WTC11 (cell line): ENCODE data around the gene MYOZ2. TPM values are rescaled to one million over a fixed set of nuclear protein-coding genes. Genes with fewer than 3 reads are reported as not detected.

ENCODE experiments used
- ATAC-seq: fragments of 200-7000 bp; cut with Tn5 transposase; 2 replicates; pipeline ENCODE4 v1.10.0; 2021; ENCODE audit warnings: mild to moderate bottlenecking, moderate library complexity
- CTCF ChIA-PET: fragments of 300-600 bp; sonication (Branson Sonifier 250); formaldehyde crosslinking; loops from one replicate; lab custom pipeline; 2021; ENCODE audit warnings: antibody characterized with exemption; lab: Charles Lee
- POLR2A ChIA-PET: fragments of 350-600 bp; sonication (Branson Sonifier 250); formaldehyde crosslinking; loops from one replicate; lab custom pipeline; 2021; ENCODE audit warnings: antibody characterized with exemption; lab: Charles Lee
- DNase-seq: peaks from one replicate; pipeline ENCODE4 v3.0.0; 2021; ENCODE audit warnings: low spot score
- H3K27ac Mint-ChIP-seq: 2 replicates; pipeline ENCODE4 v1.8.0; 2021; ENCODE audit warnings: mixed read lengths
- H3K27me3 Mint-ChIP-seq: 2 replicates; pipeline ENCODE4 v1.8.0; 2021; ENCODE audit warnings: low read depth, mild to moderate bottlenecking, moderate library complexity, mixed read lengths
- H3K36me3 Mint-ChIP-seq: 2 replicates; pipeline ENCODE4 v1.8.0; 2021; ENCODE audit warnings: mixed read lengths
- H3K4me1 Mint-ChIP-seq: 2 replicates; pipeline ENCODE4 v1.8.0; 2022; ENCODE audit warnings: mixed read lengths
- H3K4me3 Mint-ChIP-seq: 2 replicates; pipeline ENCODE4 v1.8.0; 2021; ENCODE audit warnings: mild to moderate bottlenecking, moderate library complexity, mixed read lengths
- H3K9me3 Mint-ChIP-seq: 2 replicates; pipeline ENCODE4 v1.8.0; 2021; ENCODE audit warnings: mixed read lengths
- CBFB ChIP-seq: sonication (generic); formaldehyde crosslinking; IDR thresholded peaks from 2 replicates; pipeline ENCODE4 v1.8.1; 2022; ENCODE audit warnings: mild to moderate bottlenecking, low read depth, missing genetic modification reagents
- CDX4 ChIP-seq: fragments of 250-450 bp; sonication (Bioruptor Pico); IDR thresholded peaks from 2 replicates; pipeline ENCODE4 v1.9.0; 2021; ENCODE audit warnings: moderate library complexity, mild to moderate bottlenecking, inconsistent platforms, borderline replicate concordance
- FOXK1 ChIP-seq: sonication (generic); formaldehyde crosslinking; IDR thresholded peaks from 2 replicates; pipeline ENCODE4 v1.8.0; 2022; ENCODE audit warnings: mild to moderate bottlenecking, moderate library complexity, missing genetic modification reagents
- HMGXB4 ChIP-seq: sonication (generic); formaldehyde crosslinking; IDR thresholded peaks from 2 replicates; pipeline ENCODE4 v1.8.1; 2023; ENCODE audit warnings: mild to moderate bottlenecking, moderate library complexity, missing genetic modification reagents
- JAZF1 ChIP-seq: fragments of 250-450 bp; sonication (Bioruptor Pico); IDR thresholded peaks from 2 replicates; pipeline ENCODE4 v1.9.0; 2021; ENCODE audit warnings: moderate library complexity, mild to moderate bottlenecking, inconsistent platforms
- MAX ChIP-seq: sonication (generic); formaldehyde crosslinking; IDR thresholded peaks from 2 replicates; pipeline ENCODE4 v1.8.0; 2022; ENCODE audit warnings: mild to moderate bottlenecking, missing genetic modification reagents
- MLX ChIP-seq: sonication (generic); formaldehyde crosslinking; IDR thresholded peaks from 2 replicates; pipeline ENCODE4 v1.8.1; 2023; ENCODE audit warnings: mild to moderate bottlenecking, missing genetic modification reagents, moderate library complexity
- NFE2L1 ChIP-seq: sonication (generic); formaldehyde crosslinking; IDR thresholded peaks from 2 replicates; pipeline ENCODE4 v1.8.1; 2023; ENCODE audit warnings: missing genetic modification reagents
- OVOL2 ChIP-seq: fragments of 250-450 bp; sonication (Bioruptor Pico); IDR thresholded peaks from 2 replicates; pipeline ENCODE4 v1.9.0; 2021; ENCODE audit warnings: mild to moderate bottlenecking, borderline replicate concordance
- PRDM15 ChIP-seq: sonication (generic); formaldehyde crosslinking; IDR thresholded peaks from 2 replicates; pipeline ENCODE4 v1.8.0; 2022; ENCODE audit warnings: missing genetic modification reagents
- PREB ChIP-seq: sonication (generic); formaldehyde crosslinking; IDR thresholded peaks from 2 replicates; pipeline ENCODE4 v1.8.1; 2022; ENCODE audit warnings: mild to moderate bottlenecking, missing genetic modification reagents, moderate library complexity, borderline replicate concordance
- PRRX2 ChIP-seq: fragments of 250-450 bp; sonication (Bioruptor Pico); IDR thresholded peaks from 2 replicates; pipeline ENCODE4 v1.8.0; 2021; ENCODE audit warnings: mild to moderate bottlenecking
- SMAD3 ChIP-seq: sonication (generic); formaldehyde crosslinking; IDR thresholded peaks from 2 replicates; pipeline ENCODE4 v1.8.0; 2022; ENCODE audit warnings: missing genetic modification reagents, mild to moderate bottlenecking, borderline replicate concordance
- SOX15 ChIP-seq: fragments of 250-450 bp; sonication (Bioruptor Pico); IDR thresholded peaks from 2 replicates; pipeline ENCODE4 v1.9.0; 2021; ENCODE audit warnings: mild to moderate bottlenecking
- SP1 ChIP-seq: sonication (generic); formaldehyde crosslinking; conservative IDR thresholded peaks from 2 replicates; pipeline ENCODE4 v1.8.1; 2022; ENCODE audit warnings: missing genetic modification reagents
- USF1 ChIP-seq: sonication (generic); formaldehyde crosslinking; IDR thresholded peaks from 2 replicates; pipeline ENCODE4 v1.8.0; 2022; ENCODE audit warnings: mild to moderate bottlenecking, missing genetic modification reagents
- ZBTB21 ChIP-seq: sonication (generic); formaldehyde crosslinking; IDR thresholded peaks from 2 replicates; pipeline ENCODE4 v1.8.1; 2023; ENCODE audit warnings: mild to moderate bottlenecking, missing genetic modification reagents, borderline replicate concordance
- ZMAT4 ChIP-seq: fragments of 250-450 bp; sonication (Bioruptor Pico); IDR thresholded peaks from 2 replicates; pipeline ENCODE4 v1.9.0; 2021; ENCODE audit warnings: mild to moderate bottlenecking
- ZNF121 ChIP-seq: sonication (generic); formaldehyde crosslinking; IDR thresholded peaks from 2 replicates; pipeline ENCODE4 v1.8.0; 2023; ENCODE audit warnings: missing genetic modification reagents
- ZNF423 ChIP-seq: fragments of 250-450 bp; sonication (Bioruptor Pico); IDR thresholded peaks from 2 replicates; pipeline ENCODE4 v2.1.2; 2022; ENCODE audit warnings: mild to moderate bottlenecking, moderate library complexity
- total RNA-seq: library from RNA; stranded (reverse); gene quantifications from 3 replicates; pipeline ENCODE4 v1.2.3, GENCODE V29; 2021

MYOZ2 gene
- total RNA-seq, 1 experiment from 2014 or later, result not detected

GRCh38 chr4:119098306-119098705 is 37.3 kb upstream of the MYOZ2 start (continued):
- no peak for TF ChIP-seq PRDM15 (CRISPR knock-in tag)
- no peak for TF ChIP-seq ZNF121 (CRISPR knock-in tag)
- TF ChIP-seq SMAD3 (CRISPR knock-in tag), result no peak
- no peak for TF ChIP-seq PRRX2
- no peak for TF ChIP-seq NFE2L1 (CRISPR knock-in tag)
- no peak for TF ChIP-seq ZBTB21 (CRISPR knock-in tag)

GRCh38 chr4:119099227-119099810 is 36.3 kb upstream of the MYOZ2 start:
- POLR2A ChIA-PET, result no interaction called here
- H3K36me3 Mint-ChIP-seq, result no peaks in the 10 kb centered on the region
- no peak for DNase-seq

GRCh38 chr4:119100655-119101054 is 35.0 kb upstream of the MYOZ2 start:
- DNase-seq (no peak), ATAC-seq (no peak)
- no peaks in the 10 kb centered on the region; the same call in 1 of the 2 replicates for H3K27me3 Mint-ChIP-seq
- POLR2A ChIA-PET, result no interaction called here
- no peak overlapping the region for H3K4me3 Mint-ChIP-seq
- no peaks in the 10 kb centered on the region for H3K36me3 Mint-ChIP-seq
- H3K9me3 Mint-ChIP-seq, result no peaks in the 10 kb centered on the region
- no peak overlapping the region for H3K27ac Mint-ChIP-seq
- CTCF ChIA-PET, result no interaction called here
- H3K4me1 Mint-ChIP-seq, result peaks cover 16% of the 10 kb centered on the region
- TF ChIP-seq HMGXB4 (no peak), MLX (CRISPR knock-in tag) (no peak)

More at GRCh38 chr4:119099227-119099810, 36.3 kb upstream of the MYOZ2 start:
- no peak for TF ChIP-seq CBFB (CRISPR knock-in tag)
- ATAC-seq, result no peak
- CTCF ChIA-PET, result no interaction called here
- Mint-ChIP-seq H3K27ac (no peak overlapping the region), H3K4me3 (no peak overlapping the region), H3K9me3 (no peaks in the 10 kb centered on the region), H3K4me1 (peaks cover 16% of the 10 kb centered on the region), H3K27me3 (no peaks in the 10 kb centered on the region; the same call in 1 of the 2 replicates)

GRCh38 chr4:119103263-119103662 is 32.4 kb upstream of the MYOZ2 start:
- peaks cover 16% of the 10 kb centered on the region for H3K4me1 Mint-ChIP-seq
- H3K9me3 Mint-ChIP-seq, result no peaks in the 10 kb centered on the region
- H3K27me3 Mint-ChIP-seq, result no peaks in the 10 kb centered on the region
- peak; percentile 60 for ATAC-seq
- POLR2A ChIA-PET, result interaction anchor here (1.7 kb wide), 1 partner anchor 110 kb away, joined by 5 read pairs; the partner anchor contains the start of gene USP53
- H3K27ac Mint-ChIP-seq, result peak overlapping the region; percentile 28; the same call in 1 of the 2 replicates
- H3K4me3 Mint-ChIP-seq, result no peak overlapping the region
- H3K36me3 Mint-ChIP-seq, result no peaks in the 10 kb centered on the region
- CTCF ChIA-PET, result interaction anchor here (0.6 to 1.5 kb wide), 2 partner anchors 120 to 421 kb away, joined by 3 read pairs; no protein-coding TSS in a partner anchor
- TF ChIP-seq CDX4 (no peak), ZNF423 (no peak), PREB (CRISPR knock-in tag) (no peak), JAZF1 (CRISPR knock-in tag) (no peak), USF1 (CRISPR knock-in tag) (no peak), SP1 (no peak), NFE2L1 (CRISPR knock-in tag) (no peak), FOXK1 (CRISPR knock-in tag) (no peak), SOX15 (CRISPR knock-in tag) (no peak), MAX (no peak), ZMAT4 (no peak), OVOL2 (CRISPR knock-in tag) (no peak)
- DNase-seq, result no peak
